SH-SY5Y (cell line): ENCODE measurements around the gene TEAD1.

Experiments used
- GATA2 ChIP-seq: IDR thresholded peaks from 2 replicates; pipeline ENCODE4 v1.6.1; 2011; ENCODE audit warnings: mild to moderate bottlenecking, low read depth, low read length
- GATA3 ChIP-seq: IDR thresholded peaks from 2 replicates; pipeline ENCODE4 v1.6.1; 2011; ENCODE audit warnings: low read depth, mild to moderate bottlenecking, low read length, moderate library complexity

DNA sequence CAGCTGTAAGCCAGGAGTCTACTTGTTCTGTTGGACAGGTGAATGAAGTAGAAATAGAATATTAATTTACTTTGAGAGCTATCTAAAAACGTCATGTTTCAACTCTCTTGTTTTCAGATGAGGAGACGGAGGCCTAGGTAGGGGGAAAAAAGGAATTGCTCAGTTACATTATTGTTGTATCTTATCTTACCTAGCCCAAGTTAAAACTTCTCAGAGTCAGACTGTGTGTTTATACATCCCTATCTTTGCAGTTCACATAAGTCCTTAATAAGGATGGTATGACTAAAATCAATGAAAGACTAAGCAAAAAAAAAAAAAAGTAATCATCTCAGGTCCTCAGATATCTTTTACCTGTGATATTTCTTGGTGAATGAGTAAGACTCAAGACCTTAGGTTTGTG is 62.8 kb downstream of the TEAD1 start:
- TF ChIP-seq GATA3, result no peak
- TF ChIP-seq GATA2, result no peak
